Stimulated activated CD4-positive, alpha-beta T cell treated with anti-CD3 and anti-CD28 coated beads, Interleukin-4, amount 100 ng/mL, for 1 hour (primary cell): ENCODE data around the gene OLA1.
A peak's percentile ranks its signal among the peaks of the same experiment; 100 is the strongest.
"Not testable (repeated sequence)": the region's sequence is repeated elsewhere in the genome, so short reads cannot be mapped to it uniquely, and the experiment has no call there.

Experiments
- DNase-seq: peaks from one replicate; pipeline ENCODE4 v3.0.0-alpha.2; 2020

Gene OLA1

GRCh38 chr2:174248187-174248997 is at the start of gene OLA1:
Gene OLA1 (minus strand): TSS chr2:174248532. CDS start chr2:174246815, 1,717 bp downstream.
- peak; percentile 98 for DNase-seq

GRCh38 chr2:174292908-174293307 is 44.6 kb upstream of the OLA1 start:
- DNase-seq = no peak

- no peak for DNase-seq
Observed at GRCh38 chr2:174286172-174286571, 37.8 kb upstream of the OLA1 start.

GRCh38 chr2:174282441-174282840 is 34.1 kb upstream of the OLA1 start:
- DNase-seq = no peak

GRCh38 chr2:174281736-174282135 is 33.4 kb upstream of the OLA1 start:
- DNase-seq = no peak

- DNase-seq = no peak
Observed at GRCh38 chr2:174280596-174280995, 32.3 kb upstream of the OLA1 start.

GRCh38 chr2:174270263-174270662 is 21.9 kb upstream of the OLA1 start:
- DNase-seq = not testable (repeated sequence)

- DNase-seq = no peak
Observed at GRCh38 chr2:174266288-174266687, 18.0 kb upstream of the OLA1 start.

- no peak for DNase-seq
Observed at GRCh38 chr2:174263997-174264396, 15.7 kb upstream of the OLA1 start.

- DNase-seq = no peak
Observed at GRCh38 chr2:174259981-174260380, 11.6 kb upstream of the OLA1 start.

GRCh38 chr2:174254267-174254666 is 5.9 kb upstream of the OLA1 start:
- DNase-seq = no peak

GRCh38 chr2:174248998-174249592 is 763 bp upstream of the OLA1 start:
- DNase-seq = no peak

GRCh38 chr2:174247474-174248186 is 702 bp downstream of the OLA1 start:
- no peak for DNase-seq

GRCh38 chr2:174246944-174247381 is 1.4 kb downstream of the OLA1 start:
- DNase-seq = no peak

- not testable (repeated sequence) for DNase-seq
Observed at GRCh38 chr2:174245628-174246027, 2.7 kb downstream of the OLA1 start.

- no peak for DNase-seq
Observed at GRCh38 chr2:174245065-174245464, 3.3 kb downstream of the OLA1 start.

- DNase-seq = no peak
Observed at GRCh38 chr2:174243812-174244211, 4.5 kb downstream of the OLA1 start.

- no peak for DNase-seq
Observed at GRCh38 chr2:174240097-174240496, 8.2 kb downstream of the OLA1 start.

- no peak for DNase-seq
Observed at GRCh38 chr2:174236429-174236828, 11.9 kb downstream of the OLA1 start.

GRCh38 chr2:174235680-174236079 is 12.7 kb downstream of the OLA1 start:
- DNase-seq = no peak

GRCh38 chr2:174233771-174234275 is 14.5 kb downstream of the OLA1 start:
- DNase-seq = no peak

GRCh38 chr2:174227748-174228147 is 20.6 kb downstream of the OLA1 start:
- no peak for DNase-seq

- DNase-seq = no peak
Observed at GRCh38 chr2:174224665-174225288, 23.6 kb downstream of the OLA1 start.
